ENCODE results near the gene CLSTN3. TPM values are rescaled to one million over a fixed set of nuclear protein-coding genes. Genes with fewer than 3 reads are reported as not detected.

The CLSTN3 gene
- 1 to 10 TPM; 6.1 to 8.3 TPM for total RNA-seq

DNA sequence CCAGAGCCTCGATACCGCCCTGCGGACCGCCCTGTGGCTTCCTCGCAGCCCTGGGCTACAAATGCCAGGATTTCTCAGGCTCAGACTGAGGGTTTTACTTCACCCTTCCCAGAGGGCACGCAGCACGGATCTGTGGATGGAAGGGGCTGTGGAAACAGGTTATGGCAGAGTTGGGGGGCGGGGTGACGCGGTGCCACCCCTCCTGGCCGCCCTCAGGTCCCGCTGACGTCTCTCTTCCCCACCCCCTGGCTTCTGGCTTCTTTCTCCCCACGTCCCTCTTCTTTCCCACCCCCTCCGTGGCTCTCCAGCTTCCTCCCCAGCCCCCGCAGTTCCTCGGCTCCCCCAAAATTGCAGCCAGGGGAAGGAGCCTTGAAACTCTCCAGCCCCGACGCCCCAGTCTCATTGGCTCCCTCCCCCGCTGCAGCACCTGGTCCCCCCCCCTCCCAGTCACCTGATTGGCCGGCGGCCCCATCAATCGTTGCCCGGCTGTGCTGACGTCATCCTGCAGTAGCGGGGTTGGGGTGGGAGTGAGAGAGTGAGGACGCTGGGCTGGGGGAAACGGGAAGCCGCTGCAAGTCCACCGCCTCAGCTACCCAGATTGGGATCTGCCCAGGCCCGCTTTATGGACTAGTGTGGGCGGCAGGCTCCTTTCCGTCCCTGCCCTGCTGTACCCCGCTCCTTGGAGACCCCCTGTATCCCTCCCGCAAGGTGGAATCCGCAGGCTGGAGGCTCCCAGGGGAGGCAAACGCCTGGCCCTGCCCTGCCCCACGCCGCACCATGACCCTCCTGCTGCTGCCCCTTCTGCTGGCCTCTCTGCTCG, at the start of gene CLSTN3:
Gene CLSTN3 (plus strand): TSS at position 500 of the 820 bp plus-strand sequence. CDS start 278 bp downstream, at position 778.
- TF ChIP-seq, protein P1, sequence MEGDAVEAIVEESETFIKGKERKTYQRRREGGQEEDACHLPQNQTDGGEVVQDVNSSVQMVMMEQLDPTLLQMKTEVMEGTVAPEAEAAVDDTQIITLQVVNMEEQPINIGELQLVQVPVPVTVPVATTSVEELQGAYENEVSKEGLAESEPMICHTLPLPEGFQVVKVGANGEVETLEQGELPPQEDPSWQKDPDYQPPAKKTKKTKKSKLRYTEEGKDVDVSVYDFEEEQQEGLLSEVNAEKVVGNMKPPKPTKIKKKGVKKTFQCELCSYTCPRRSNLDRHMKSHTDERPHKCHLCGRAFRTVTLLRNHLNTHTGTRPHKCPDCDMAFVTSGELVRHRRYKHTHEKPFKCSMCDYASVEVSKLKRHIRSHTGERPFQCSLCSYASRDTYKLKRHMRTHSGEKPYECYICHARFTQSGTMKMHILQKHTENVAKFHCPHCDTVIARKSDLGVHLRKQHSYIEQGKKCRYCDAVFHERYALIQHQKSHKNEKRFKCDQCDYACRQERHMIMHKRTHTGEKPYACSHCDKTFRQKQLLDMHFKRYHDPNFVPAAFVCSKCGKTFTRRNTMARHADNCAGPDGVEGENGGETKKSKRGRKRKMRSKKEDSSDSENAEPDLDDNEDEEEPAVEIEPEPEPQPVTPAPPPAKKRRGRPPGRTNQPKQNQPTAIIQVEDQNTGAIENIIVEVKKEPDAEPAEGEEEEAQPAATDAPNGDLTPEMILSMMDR (IDR thresholded peaks at IDR 0.05): no peak
- no peaks in the 10 kb centered on the region for H3K9me3 ChIP-seq
- peak within 1 kb of the TSS; percentile 43 to 78 for H3K27ac ChIP-seq
- DNase-seq (ENCODE audit: low spot score): peak; percentile 68
- no peaks in the 10 kb centered on the region for H3K36me3 ChIP-seq
- no peaks in the 10 kb centered on the region for H3K27me3 ChIP-seq
- H3K4me1 ChIP-seq: peaks cover 0 to 32% of the 10 kb centered on the region in 2 donors
- peak within 1 kb of the TSS; percentile 60 to 70 for H3K4me3 ChIP-seq

DNA sequence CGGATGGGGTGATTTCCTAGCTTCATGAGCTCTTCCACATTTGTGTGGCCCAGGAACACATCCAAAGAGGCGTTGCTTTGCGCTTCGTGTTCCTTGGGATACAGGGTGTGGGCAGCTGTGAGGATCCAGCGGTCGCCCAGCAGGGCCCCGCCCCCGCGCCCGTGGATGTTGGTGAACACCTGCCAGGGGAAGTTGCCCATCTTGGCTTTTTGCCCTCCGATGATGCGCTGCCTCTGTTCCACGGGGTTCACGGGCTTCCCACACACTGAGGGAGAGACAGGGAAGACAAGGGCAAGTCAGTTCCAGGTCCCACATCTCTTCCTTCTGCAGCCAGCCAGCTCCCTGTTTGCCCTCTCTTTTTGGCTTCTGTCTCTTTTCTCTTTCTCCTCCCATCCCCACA, 49.1 kb upstream of the CLSTN3 start:
- Histone ChIP-seq H3K9me3 (no peaks in the 10 kb centered on the region), H3K27me3 (no peaks in the 10 kb centered on the region), H3K36me3 (peaks cover 30% of the 10 kb centered on the region), H3K4me3 (no peak overlapping the region), H3K4me1 (peaks cover 0 to 6% of the 10 kb centered on the region in 2 donors), H3K27ac (no peak overlapping the region)
- no peak for DNase-seq (ENCODE audit: low spot score)
- TF ChIP-seq, protein P1 (IDR thresholded peaks at IDR 0.05): no peak

DNA sequence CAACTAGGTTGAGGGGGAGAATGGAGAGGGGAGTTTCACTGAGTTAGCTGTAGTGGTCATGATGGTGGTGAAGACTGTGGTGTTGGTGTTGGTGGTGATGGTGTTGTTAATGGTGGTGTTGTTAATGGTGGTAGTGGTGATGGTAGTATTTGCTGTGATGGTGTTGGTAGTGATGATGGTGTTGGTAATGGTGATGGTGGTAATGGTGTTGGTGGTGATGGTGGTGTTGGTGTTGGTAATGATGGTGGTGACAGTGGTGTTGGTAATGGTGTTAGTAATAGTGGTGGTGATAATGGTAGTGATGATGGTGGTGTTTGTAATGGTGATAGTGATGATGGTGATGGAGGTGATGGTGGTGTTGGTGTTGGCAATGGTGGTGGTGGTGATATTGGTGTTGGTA, 47.0 kb upstream of the CLSTN3 start:
- Histone ChIP-seq H3K27ac (no peak overlapping the region), H3K36me3 (peaks cover 30% of the 10 kb centered on the region), H3K4me3 (no peak overlapping the region), H3K4me1 (peaks cover 0 to 6% of the 10 kb centered on the region in 2 donors), H3K9me3 (no peaks in the 10 kb centered on the region), H3K27me3 (no peaks in the 10 kb centered on the region)
- DNase-seq (ENCODE audit: low spot score): no peak
- TF ChIP-seq, protein P1 (IDR thresholded peaks at IDR 0.05): no peak

DNA sequence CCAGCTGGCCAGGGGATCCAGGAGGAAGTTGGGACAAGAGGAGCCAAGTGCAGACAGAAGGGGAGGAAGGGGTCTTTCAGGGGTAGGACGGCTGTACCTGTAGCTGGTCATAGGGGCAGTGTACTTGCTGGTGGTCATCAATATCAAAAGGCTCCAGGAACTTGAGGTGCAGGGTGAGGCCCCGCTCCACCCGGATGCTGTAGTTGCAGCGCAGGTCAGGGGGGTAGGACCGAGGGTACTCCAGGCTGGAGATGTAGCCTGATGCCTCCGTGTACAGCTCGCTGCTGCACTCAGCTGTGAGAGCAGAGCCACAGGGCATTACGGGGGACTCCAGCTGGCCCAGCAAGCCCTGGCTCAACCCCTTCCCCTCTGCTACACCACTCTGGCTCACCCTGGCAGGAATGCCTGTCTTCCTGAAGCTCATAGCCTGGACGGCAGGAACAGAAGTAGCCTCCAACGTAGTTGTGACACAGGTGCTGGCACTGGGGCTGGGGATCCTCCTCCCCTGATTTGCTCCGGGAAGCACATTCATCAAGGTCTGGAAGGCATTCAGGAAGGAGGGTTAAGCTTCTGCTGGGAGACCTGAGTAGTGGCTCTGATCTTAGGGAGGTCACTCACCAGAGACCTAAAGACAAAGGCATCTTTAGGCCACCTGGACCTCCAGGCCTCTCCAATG, 40.8 kb upstream of the CLSTN3 start:
- H3K4me1 ChIP-seq: peaks cover 0 to 32% of the 10 kb centered on the region in 2 donors
- no peaks in the 10 kb centered on the region for H3K27me3 ChIP-seq
- H3K27ac ChIP-seq: peak overlapping the region; percentile 67 to 74
- peaks cover 10% of the 10 kb centered on the region for H3K36me3 ChIP-seq
- TF ChIP-seq, protein P1 (IDR thresholded peaks at IDR 0.05): no peak
- no peak overlapping the region for H3K4me3 ChIP-seq
- no peak for DNase-seq (ENCODE audit: low spot score)
- H3K9me3 ChIP-seq: no peaks in the 10 kb centered on the region

DNA sequence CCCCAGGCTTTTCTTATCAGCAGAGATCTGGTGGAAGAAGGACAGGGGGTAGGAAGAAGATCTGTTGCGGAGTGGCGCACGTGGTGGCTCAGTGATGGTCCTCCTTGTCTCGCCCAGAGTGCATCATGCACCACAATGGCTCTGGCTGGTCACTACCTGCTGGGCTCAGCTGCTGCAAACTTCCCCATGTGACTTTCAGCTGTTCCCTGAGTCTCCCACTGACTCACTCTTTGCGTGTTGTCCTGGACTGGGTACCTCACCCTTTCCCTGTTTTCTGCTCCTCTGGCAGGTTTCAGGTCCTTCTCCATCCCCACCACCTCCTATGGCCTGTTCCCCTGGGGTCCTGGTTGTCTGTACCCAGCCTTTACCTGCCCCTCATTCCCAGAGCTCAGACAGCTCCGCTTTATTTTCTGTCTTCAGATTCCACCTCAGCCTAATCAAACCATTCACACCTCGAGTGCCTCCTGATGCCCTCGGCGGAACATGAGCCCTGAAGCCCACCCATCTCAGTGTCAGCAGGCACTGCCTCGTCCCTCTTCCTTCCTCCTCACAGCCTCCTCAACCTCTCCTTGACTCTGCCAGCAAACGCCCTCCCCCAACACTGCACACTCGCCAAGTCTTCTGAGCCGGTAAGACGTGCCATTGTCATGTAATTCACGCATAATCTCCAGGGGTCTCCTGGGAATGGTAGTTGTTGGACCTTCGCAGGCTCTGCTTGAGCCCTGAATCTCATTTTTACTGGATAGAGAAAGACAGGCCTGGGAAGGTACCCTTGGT, 39.8 kb upstream of the CLSTN3 start:
- Histone ChIP-seq H3K27ac (peak overlapping the region; percentile 67 to 74), H3K4me3 (peak overlapping the region; percentile 35 to 50), H3K36me3 (peaks cover 3% of the 10 kb centered on the region), H3K9me3 (no peaks in the 10 kb centered on the region), H3K4me1 (peaks cover 0 to 32% of the 10 kb centered on the region in 2 donors), H3K27me3 (no peaks in the 10 kb centered on the region)
- no peak for DNase-seq (ENCODE audit: low spot score)
- TF ChIP-seq, protein P1 (IDR thresholded peaks at IDR 0.05): no peak
